ENCODE measurements around the gene SYNJ1.

- TF ChIP-seq CTCF (IDR thresholded peaks at IDR 0.05) (no peak), POLR2A (IDR thresholded peaks at IDR 0.05) (no peak)
Observed at GRCh38 chr21:32705901-32706300, 21.9 kb downstream of the SYNJ1 start.
